Measurements from ENCODE around the gene TWNK. TPM values are rescaled to one million over a fixed set of nuclear protein-coding genes. Genes with fewer than 3 reads are reported as not detected.

Gene TWNK
- total and polyA plus RNA-seq, 10 of the 15 experiments (the other 5 are each of a cell fraction or from before 2014, with no cell fraction given) = 13.6 to 32.8 (median 18.0) TPM

DNA sequence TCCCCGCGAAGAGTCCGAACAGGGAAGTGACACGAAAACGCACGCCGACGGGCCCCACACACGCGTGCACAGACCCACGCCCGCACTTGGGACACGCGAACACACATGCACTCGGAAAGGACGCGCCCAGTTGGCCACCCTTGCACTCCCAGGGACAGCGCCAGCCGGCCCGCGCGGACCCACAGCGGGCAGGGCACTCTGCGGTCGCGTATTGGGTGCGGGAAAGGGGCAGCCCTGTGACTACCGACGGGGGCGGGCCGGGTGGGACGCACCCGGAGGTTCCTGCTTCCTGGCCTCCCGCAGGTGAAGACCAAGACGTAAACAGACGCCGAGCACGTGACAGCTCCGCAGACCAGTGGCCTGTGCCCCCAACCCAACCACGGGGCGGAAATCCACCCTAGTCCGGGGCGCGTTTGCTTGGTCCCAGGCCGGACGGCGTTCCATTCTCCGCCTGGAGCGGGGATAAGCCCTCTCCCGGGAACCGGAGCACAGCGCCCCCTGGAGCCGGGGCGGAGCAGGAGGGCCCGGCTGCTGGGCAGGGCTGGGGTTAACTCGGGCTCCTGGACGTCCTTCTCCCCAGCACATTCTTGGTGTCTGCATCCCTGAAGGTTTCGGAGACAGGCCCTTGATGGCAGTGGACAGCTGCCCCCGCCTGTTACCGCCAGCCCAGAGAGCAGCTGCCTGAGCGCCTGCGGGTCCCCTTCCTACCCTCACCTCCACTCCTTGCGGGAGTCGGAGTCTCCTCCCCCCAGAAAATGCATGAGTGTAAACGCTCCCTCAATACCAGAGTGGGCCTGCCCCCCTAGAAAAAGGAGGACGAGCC is 10.2 kb downstream of the TWNK start (continued):
- TF ChIP-seq, protein P1, sequence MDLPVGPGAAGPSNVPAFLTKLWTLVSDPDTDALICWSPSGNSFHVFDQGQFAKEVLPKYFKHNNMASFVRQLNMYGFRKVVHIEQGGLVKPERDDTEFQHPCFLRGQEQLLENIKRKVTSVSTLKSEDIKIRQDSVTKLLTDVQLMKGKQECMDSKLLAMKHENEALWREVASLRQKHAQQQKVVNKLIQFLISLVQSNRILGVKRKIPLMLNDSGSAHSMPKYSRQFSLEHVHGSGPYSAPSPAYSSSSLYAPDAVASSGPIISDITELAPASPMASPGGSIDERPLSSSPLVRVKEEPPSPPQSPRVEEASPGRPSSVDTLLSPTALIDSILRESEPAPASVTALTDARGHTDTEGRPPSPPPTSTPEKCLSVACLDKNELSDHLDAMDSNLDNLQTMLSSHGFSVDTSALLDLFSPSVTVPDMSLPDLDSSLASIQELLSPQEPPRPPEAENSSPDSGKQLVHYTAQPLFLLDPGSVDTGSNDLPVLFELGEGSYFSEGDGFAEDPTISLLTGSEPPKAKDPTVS (IDR thresholded peaks at IDR 0.05; ENCODE audit: low read depth, low read length) = no peak
- TF ChIP-seq SUPT20H (IDR thresholded peaks at IDR 0.05; ENCODE audit: borderline replicate concordance, control insufficient read depth, low read depth, low read length) = no peak
- TF ChIP-seq, protein P2, sequence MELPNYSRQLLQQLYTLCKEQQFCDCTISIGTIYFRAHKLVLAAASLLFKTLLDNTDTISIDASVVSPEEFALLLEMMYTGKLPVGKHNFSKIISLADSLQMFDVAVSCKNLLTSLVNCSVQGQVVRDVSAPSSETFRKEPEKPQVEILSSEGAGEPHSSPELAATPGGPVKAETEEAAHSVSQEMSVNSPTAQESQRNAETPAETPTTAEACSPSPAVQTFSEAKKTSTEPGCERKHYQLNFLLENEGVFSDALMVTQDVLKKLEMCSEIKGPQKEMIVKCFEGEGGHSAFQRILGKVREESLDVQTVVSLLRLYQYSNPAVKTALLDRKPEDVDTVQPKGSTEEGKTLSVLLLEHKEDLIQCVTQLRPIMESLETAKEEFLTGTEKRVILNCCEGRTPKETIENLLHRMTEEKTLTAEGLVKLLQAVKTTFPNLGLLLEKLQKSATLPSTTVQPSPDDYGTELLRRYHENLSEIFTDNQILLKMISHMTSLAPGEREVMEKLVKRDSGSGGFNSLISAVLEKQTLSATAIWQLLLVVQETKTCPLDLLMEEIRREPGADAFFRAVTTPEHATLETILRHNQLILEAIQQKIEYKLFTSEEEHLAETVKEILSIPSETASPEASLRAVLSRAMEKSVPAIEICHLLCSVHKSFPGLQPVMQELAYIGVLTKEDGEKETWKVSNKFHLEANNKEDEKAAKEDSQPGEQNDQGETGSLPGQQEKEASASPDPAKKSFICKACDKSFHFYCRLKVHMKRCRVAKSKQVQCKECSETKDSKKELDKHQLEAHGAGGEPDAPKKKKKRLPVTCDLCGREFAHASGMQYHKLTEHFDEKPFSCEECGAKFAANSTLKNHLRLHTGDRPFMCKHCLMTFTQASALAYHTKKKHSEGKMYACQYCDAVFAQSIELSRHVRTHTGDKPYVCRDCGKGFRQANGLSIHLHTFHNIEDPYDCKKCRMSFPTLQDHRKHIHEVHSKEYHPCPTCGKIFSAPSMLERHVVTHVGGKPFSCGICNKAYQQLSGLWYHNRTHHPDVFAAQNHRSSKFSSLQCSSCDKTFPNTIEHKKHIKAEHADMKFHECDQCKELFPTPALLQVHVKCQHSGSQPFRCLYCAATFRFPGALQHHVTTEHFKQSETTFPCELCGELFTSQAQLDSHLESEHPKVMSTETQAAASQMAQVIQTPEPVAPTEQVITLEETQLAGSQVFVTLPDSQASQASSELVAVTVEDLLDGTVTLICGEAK (IDR thresholded peaks at IDR 0.05; ENCODE audit: borderline replicate concordance) = no peak
- TF ChIP-seq TCF3 (IDR thresholded peaks at IDR 0.05; ENCODE audit: borderline replicate concordance, insufficient read depth, low read depth, low read length) = no peak
- TF ChIP-seq, protein P3, sequence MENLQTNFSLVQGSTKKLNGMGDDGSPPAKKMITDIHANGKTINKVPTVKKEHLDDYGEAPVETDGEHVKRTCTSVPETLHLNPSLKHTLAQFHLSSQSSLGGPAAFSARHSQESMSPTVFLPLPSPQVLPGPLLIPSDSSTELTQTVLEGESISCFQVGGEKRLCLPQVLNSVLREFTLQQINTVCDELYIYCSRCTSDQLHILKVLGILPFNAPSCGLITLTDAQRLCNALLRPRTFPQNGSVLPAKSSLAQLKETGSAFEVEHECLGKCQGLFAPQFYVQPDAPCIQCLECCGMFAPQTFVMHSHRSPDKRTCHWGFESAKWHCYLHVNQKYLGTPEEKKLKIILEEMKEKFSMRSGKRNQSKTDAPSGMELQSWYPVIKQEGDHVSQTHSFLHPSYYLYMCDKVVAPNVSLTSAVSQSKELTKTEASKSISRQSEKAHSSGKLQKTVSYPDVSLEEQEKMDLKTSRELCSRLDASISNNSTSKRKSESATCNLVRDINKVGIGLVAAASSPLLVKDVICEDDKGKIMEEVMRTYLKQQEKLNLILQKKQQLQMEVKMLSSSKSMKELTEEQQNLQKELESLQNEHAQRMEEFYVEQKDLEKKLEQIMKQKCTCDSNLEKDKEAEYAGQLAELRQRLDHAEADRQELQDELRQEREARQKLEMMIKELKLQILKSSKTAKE (IDR thresholded peaks at IDR 0.05; ENCODE audit: low read depth, poor library complexity, severe bottlenecking) = no peak
- no peak for TF ChIP-seq PAX5 (IDR thresholded peaks at IDR 0.05; ENCODE audit: borderline replicate concordance, low read depth, low read length)
- no peak for TF ChIP-seq RBBP5 (conservative IDR thresholded peaks at IDR 0.05)
- TF ChIP-seq, protein P4, sequence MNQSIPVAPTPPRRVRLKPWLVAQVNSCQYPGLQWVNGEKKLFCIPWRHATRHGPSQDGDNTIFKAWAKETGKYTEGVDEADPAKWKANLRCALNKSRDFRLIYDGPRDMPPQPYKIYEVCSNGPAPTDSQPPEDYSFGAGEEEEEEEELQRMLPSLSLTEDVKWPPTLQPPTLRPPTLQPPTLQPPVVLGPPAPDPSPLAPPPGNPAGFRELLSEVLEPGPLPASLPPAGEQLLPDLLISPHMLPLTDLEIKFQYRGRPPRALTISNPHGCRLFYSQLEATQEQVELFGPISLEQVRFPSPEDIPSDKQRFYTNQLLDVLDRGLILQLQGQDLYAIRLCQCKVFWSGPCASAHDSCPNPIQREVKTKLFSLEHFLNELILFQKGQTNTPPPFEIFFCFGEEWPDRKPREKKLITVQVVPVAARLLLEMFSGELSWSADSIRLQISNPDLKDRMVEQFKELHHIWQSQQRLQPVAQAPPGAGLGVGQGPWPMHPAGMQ (IDR thresholded peaks at IDR 0.05; ENCODE audit: borderline replicate concordance) = no peak
- TF ChIP-seq, protein P5, sequence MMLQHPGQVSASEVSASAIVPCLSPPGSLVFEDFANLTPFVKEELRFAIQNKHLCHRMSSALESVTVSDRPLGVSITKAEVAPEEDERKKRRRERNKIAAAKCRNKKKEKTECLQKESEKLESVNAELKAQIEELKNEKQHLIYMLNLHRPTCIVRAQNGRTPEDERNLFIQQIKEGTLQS (IDR thresholded peaks at IDR 0.05; ENCODE audit: borderline replicate concordance, extremely low read depth, low read depth, low read length) = no peak
- TF ChIP-seq, protein P6, sequence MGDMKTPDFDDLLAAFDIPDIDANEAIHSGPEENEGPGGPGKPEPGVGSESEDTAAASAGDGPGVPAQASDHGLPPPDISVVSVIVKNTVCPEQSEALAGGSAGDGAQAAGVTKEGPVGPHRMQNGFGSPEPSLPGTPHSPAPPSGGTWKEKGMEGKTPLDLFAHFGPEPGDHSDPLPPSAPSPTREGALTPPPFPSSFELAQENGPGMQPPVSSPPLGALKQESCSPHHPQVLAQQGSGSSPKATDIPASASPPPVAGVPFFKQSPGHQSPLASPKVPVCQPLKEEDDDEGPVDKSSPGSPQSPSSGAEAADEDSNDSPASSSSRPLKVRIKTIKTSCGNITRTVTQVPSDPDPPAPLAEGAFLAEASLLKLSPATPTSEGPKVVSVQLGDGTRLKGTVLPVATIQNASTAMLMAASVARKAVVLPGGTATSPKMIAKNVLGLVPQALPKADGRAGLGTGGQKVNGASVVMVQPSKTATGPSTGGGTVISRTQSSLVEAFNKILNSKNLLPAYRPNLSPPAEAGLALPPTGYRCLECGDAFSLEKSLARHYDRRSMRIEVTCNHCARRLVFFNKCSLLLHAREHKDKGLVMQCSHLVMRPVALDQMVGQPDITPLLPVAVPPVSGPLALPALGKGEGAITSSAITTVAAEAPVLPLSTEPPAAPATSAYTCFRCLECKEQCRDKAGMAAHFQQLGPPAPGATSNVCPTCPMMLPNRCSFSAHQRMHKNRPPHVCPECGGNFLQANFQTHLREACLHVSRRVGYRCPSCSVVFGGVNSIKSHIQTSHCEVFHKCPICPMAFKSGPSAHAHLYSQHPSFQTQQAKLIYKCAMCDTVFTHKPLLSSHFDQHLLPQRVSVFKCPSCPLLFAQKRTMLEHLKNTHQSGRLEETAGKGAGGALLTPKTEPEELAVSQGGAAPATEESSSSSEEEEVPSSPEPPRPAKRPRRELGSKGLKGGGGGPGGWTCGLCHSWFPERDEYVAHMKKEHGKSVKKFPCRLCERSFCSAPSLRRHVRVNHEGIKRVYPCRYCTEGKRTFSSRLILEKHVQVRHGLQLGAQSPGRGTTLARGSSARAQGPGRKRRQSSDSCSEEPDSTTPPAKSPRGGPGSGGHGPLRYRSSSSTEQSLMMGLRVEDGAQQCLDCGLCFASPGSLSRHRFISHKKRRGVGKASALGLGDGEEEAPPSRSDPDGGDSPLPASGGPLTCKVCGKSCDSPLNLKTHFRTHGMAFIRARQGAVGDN (IDR thresholded peaks at IDR 0.05) = no peak
- TF ChIP-seq ASH2L (IDR thresholded peaks at IDR 0.05; ENCODE audit: borderline replicate concordance, low read depth) = no peak
- no peak for TF ChIP-seq SRF (IDR thresholded peaks at IDR 0.05; ENCODE audit: low read depth in 2 of 2, low read length in 2 of 2)
- TF ChIP-seq EED (IDR thresholded peaks at IDR 0.05; ENCODE audit: low read depth) = peak; percentile 89
- no peak for TF ChIP-seq RFX5 (IDR thresholded peaks at IDR 0.05; ENCODE audit: low read depth, low read length)
